ENCODE results near the gene DPH7.
"Not testable (repeated sequence)": the region's sequence is repeated elsewhere in the genome, so short reads cannot be mapped to it uniquely, and the experiment has no call there.

- TF ChIP-seq CTCF (IDR thresholded peaks at IDR 0.05; ENCODE audit: borderline replicate concordance, extremely low read depth, low read length, poor library complexity, severe bottlenecking); EZH2 (IDR thresholded peaks at IDR 0.05; ENCODE audit: borderline replicate concordance, low read depth, low read length, severe bottlenecking): not testable (repeated sequence)
Measured at GRCh38 chr9:137553654-137554053, 25.1 kb downstream of the DPH7 start.

All from DND-41 (cell line).